ENCODE results near the gene CHMP6.

Gene CHMP6

DNA sequence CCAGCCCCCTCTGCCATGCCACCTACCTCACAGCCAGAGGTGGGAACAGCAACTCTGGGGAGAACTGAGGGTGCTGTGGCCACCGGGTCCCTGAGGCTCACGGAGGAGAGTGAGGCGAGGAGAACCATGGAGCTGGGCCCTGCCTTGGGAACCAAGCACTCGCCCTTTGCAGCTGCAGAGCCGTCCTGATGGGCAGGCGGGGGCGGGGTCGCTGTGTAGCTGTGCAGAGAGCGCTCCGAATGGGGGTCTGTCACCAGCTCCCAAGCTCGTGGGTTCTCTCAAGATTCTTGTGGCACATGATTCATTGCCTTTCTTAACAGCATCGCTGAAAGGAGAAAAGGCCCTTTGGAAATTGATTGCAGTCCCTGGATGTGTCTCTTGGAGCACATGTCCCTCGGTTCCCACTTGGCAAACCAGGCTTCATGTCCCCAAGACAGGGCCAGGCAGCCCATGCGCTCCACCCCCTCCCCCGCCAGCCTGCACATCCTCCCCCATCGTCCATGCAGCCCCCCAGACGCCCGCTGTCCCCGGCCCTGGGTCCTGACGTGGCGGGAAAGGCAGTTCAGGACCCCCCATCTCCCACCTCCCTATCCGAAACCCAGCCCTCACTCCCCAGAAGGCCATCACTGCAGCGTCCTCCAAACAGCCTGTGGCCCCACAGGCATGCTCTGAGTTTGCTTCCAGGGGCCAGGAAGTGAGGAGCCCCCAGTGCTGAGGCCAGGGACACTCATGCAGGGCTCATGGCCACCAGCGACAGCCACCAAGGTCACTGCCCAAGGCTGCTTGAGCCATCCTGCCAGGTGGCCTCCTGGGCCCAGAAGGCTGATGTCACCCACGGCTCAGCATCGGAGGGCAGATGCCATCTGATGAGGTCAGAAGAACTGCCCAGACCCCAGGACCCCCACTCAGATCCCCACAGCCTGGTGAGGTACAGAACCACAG lies 20.6 kb upstream of the CHMP6 start:
- Histone ChIP-seq H2BK12ac (ENCODE audit: low read length) (peak overlapping the region; percentile 97), H3K23ac (ENCODE audit: low read depth, low read length, poor library complexity) (peak overlapping the region; percentile 91), H3K4ac (ENCODE audit: low read length) (peak overlapping the region; percentile 76), H2AFZ (ENCODE audit: low read length) (peak overlapping the region; percentile 11), H3K18ac (ENCODE audit: low read length) (peak overlapping the region; percentile 39), H4K8ac (ENCODE audit: low read depth, low read length) (peak overlapping the region; percentile 96), H3K9me3 (replicated peaks in 1 of 2; ENCODE audit: control insufficient read depth in 2 of 2, insufficient read depth in 1 of 2, low read depth in 1 of 2, low read length in 2 of 2) (no peaks in the 10 kb centered on the region), H3K4me2 (ENCODE audit: insufficient read depth, low read length, poor library complexity, severe bottlenecking) (no peak overlapping the region), H3K14ac (ENCODE audit: low read length) (peak overlapping the region; percentile 97), H3K27me3 (ENCODE audit: control insufficient read depth in 3 of 3, insufficient read depth in 3 of 3, low read depth in 1 of 3, low read length in 3 of 3) (no peaks in the 10 kb centered on the region), H3K36me3 (replicated peaks in 1 of 2; ENCODE audit: control insufficient read depth in 2 of 2, insufficient read depth in 2 of 2, low read length in 2 of 2) (no peaks in the 10 kb centered on the region), H2AK5ac (ENCODE audit: low read depth, low read length) (peak overlapping the region; percentile 99), H3K27ac (replicated peaks; ENCODE audit: low read length) (no peak overlapping the region), H3K9ac (ENCODE audit: low read depth, low read length, poor library complexity) (peak overlapping the region; percentile 84), H3K4me3 (ENCODE audit: low read length in 2 of 2) (peak overlapping the region in 1 of 2 donors; percentile 0), H4K91ac (ENCODE audit: low read depth, low read length, poor library complexity) (peak overlapping the region; percentile 72), H2BK120ac (ENCODE audit: low read depth, low read length) (no peak overlapping the region), H3K79me1 (ENCODE audit: low read depth, low read length) (peaks cover 3% of the 10 kb centered on the region), H3K4me1 (ENCODE audit: control insufficient read depth in 2 of 2, insufficient read depth in 1 of 2, low read depth in 1 of 2, low read length in 2 of 2) (peaks cover 12 to 13% of the 10 kb centered on the region in 2 donors), H2BK15ac (ENCODE audit: low read length) (peak overlapping the region; percentile 97), H2BK5ac (ENCODE audit: low read length) (peak overlapping the region; percentile 54)
- no CpG with 5 or more reads among the region's 26 CpGs for WGBS, 2 donors (ENCODE audit: extremely low coverage in 2 of 2, insufficient read length in 2 of 2, insufficient replicate concordance in 1 of 2)
- no peak for DNase-seq (ENCODE audit: low spot score)

DNA sequence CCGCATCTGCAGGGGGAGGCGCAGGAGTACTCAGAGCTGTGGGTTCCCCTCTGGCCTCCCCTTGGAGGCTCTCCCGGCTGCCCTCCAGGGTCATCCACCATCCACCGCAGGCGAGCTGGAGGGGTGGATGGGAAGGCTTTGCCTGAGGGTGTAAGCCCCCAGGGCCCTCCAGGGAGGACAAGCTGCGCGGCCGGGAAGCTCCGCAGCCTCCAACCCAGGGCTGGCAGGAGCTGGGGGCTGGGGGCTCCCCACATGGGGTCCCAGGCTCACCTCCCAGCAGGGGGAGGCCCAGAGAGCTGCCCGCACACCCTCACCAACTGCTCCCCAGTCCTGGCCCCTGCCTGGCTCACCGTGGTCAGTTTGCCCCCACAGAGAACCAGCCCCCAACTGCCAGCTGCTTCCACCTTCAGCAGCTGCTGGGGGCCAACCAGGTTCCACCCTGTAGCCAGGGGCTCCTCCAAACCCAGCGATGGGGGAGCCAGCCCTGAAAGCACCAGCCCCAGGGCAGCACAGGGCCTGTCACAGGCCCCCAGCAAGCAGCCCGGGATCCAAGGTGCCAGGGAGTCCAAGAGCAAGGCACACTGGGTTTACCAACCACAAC lies 19.8 kb upstream of the CHMP6 start:
- Histone ChIP-seq H2BK12ac (ENCODE audit: low read length) (no peak overlapping the region), H2AK5ac (ENCODE audit: low read depth, low read length) (peak overlapping the region; percentile 99), H3K9me3 (replicated peaks in 1 of 2; ENCODE audit: control insufficient read depth in 2 of 2, insufficient read depth in 1 of 2, low read depth in 1 of 2, low read length in 2 of 2) (no peaks in the 10 kb centered on the region), H3K4me2 (ENCODE audit: insufficient read depth, low read length, poor library complexity, severe bottlenecking) (no peak overlapping the region), H3K36me3 (replicated peaks in 1 of 2; ENCODE audit: control insufficient read depth in 2 of 2, insufficient read depth in 2 of 2, low read length in 2 of 2) (no peaks in the 10 kb centered on the region), H3K79me1 (ENCODE audit: low read depth, low read length) (peaks cover 3% of the 10 kb centered on the region), H3K18ac (ENCODE audit: low read length) (peak overlapping the region; percentile 38), H4K8ac (ENCODE audit: low read depth, low read length) (peak overlapping the region; percentile 65), H3K14ac (ENCODE audit: low read length) (peak overlapping the region; percentile 63), H2AFZ (ENCODE audit: low read length) (no peak overlapping the region), H3K4ac (ENCODE audit: low read length) (no peak overlapping the region), H4K91ac (ENCODE audit: low read depth, low read length, poor library complexity) (peak overlapping the region; percentile 64), H3K23ac (ENCODE audit: low read depth, low read length, poor library complexity) (peak overlapping the region; percentile 83), H2BK5ac (ENCODE audit: low read length) (peak overlapping the region; percentile 54), H3K27me3 (ENCODE audit: control insufficient read depth in 3 of 3, insufficient read depth in 3 of 3, low read depth in 1 of 3, low read length in 3 of 3) (no peaks in the 10 kb centered on the region), H3K27ac (replicated peaks; ENCODE audit: low read length) (no peak overlapping the region), H3K9ac (ENCODE audit: low read depth, low read length, poor library complexity) (no peak overlapping the region), H2BK15ac (ENCODE audit: low read length) (peak overlapping the region; percentile 97), H3K4me1 (ENCODE audit: control insufficient read depth in 2 of 2, insufficient read depth in 1 of 2, low read depth in 1 of 2, low read length in 2 of 2) (peaks cover 12 to 13% of the 10 kb centered on the region in 2 donors), H2BK120ac (ENCODE audit: low read depth, low read length) (no peak overlapping the region), H3K4me3 (ENCODE audit: low read length in 2 of 2) (no peak overlapping the region)
- no CpG with 5 or more reads among the region's 13 CpGs for WGBS, 2 donors (ENCODE audit: extremely low coverage in 2 of 2, insufficient read length in 2 of 2, insufficient replicate concordance in 1 of 2)
- no peak for DNase-seq (ENCODE audit: low spot score)

- no peaks in the 10 kb centered on the region for H3K36me3 ChIP-seq (replicated peaks in 1 of 2; ENCODE audit: control insufficient read depth in 2 of 2, insufficient read depth in 2 of 2, low read length in 2 of 2)
Observed at GRCh38 chr17:80976701-80977100, 14.9 kb upstream of the CHMP6 start.

DNA sequence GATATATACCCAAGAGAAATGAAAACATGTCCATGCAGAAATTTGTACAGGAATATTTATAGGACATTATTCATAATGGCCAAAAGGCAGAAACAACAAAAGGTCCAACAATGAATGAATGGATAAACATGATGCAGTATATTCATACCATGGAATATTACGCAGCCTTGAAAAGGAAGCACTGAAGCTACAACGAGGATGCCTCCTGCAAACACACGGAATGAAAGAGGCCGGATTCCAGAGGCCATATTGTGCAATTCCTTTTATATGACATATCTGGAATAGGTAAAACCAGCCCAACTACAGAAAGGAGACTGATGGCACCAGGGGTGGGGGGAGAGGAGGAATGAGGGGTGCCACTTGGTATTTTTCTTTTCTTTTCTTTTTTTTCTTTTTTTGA lies 14.5 kb upstream of the CHMP6 start:
- DNase-seq (ENCODE audit: low spot score), result no peak
- no peaks in the 10 kb centered on the region for H3K79me1 ChIP-seq (ENCODE audit: low read depth, low read length)
- WGBS, 2 donors (ENCODE audit: extremely low coverage in 2 of 2, insufficient read length in 2 of 2, insufficient replicate concordance in 1 of 2), result no CpG with 5 or more reads among the region's 4 CpGs
- no peaks in the 10 kb centered on the region for H3K36me3 ChIP-seq (replicated peaks in 1 of 2; ENCODE audit: control insufficient read depth in 2 of 2, insufficient read depth in 2 of 2, low read length in 2 of 2)
- H4K8ac ChIP-seq (ENCODE audit: low read depth, low read length), result no peak overlapping the region
- no peak overlapping the region for H2BK12ac ChIP-seq (ENCODE audit: low read length)
- no peak overlapping the region for H2BK15ac ChIP-seq (ENCODE audit: low read length)
- H3K4me2 ChIP-seq (ENCODE audit: insufficient read depth, low read length, poor library complexity, severe bottlenecking), result no peak overlapping the region
- peaks cover 0 to 7% (median 2%) of the 10 kb centered on the region in 3 experiments for H3K27me3 ChIP-seq (ENCODE audit: control insufficient read depth in 3 of 3, insufficient read depth in 3 of 3, low read depth in 1 of 3, low read length in 3 of 3)
- H4K91ac ChIP-seq (ENCODE audit: low read depth, low read length, poor library complexity), result no peak overlapping the region
- no peak overlapping the region for H3K4ac ChIP-seq (ENCODE audit: low read length)
- H3K9ac ChIP-seq (ENCODE audit: low read depth, low read length, poor library complexity), result no peak overlapping the region
- no peak overlapping the region for H3K4me3 ChIP-seq (ENCODE audit: low read length in 2 of 2)
- no peak overlapping the region for H3K23ac ChIP-seq (ENCODE audit: low read depth, low read length, poor library complexity)
- H3K18ac ChIP-seq (ENCODE audit: low read length), result no peak overlapping the region
- peaks cover 0 to 3% of the 10 kb centered on the region in 2 donors for H3K4me1 ChIP-seq (ENCODE audit: control insufficient read depth in 2 of 2, insufficient read depth in 1 of 2, low read depth in 1 of 2, low read length in 2 of 2)
- no peak overlapping the region for H3K27ac ChIP-seq (replicated peaks; ENCODE audit: low read length)
- H3K14ac ChIP-seq (ENCODE audit: low read length), result no peak overlapping the region
- no peak overlapping the region for H2BK5ac ChIP-seq (ENCODE audit: low read length)
- no peak overlapping the region for H2BK120ac ChIP-seq (ENCODE audit: low read depth, low read length)
- no peak overlapping the region for H2AK5ac ChIP-seq (ENCODE audit: low read depth, low read length)
- peaks cover 0 to 2% of the 10 kb centered on the region in 2 donors for H3K9me3 ChIP-seq (replicated peaks in 1 of 2; ENCODE audit: control insufficient read depth in 2 of 2, insufficient read depth in 1 of 2, low read depth in 1 of 2, low read length in 2 of 2)
- no peak overlapping the region for H2AFZ ChIP-seq (ENCODE audit: low read length)

More at GRCh38 chr17:80976701-80977100, 14.9 kb upstream of the CHMP6 start:
- Histone ChIP-seq H4K91ac (ENCODE audit: low read depth, low read length, poor library complexity) (no peak overlapping the region), H2BK120ac (ENCODE audit: low read depth, low read length) (no peak overlapping the region), H4K8ac (ENCODE audit: low read depth, low read length) (no peak overlapping the region), H3K9ac (ENCODE audit: low read depth, low read length, poor library complexity) (no peak overlapping the region), H3K27ac (replicated peaks; ENCODE audit: low read length) (no peak overlapping the region), H2AFZ (ENCODE audit: low read length) (no peak overlapping the region), H3K14ac (ENCODE audit: low read length) (no peak overlapping the region), H2BK15ac (ENCODE audit: low read length) (no peak overlapping the region), H2BK12ac (ENCODE audit: low read length) (no peak overlapping the region), H3K9me3 (replicated peaks in 1 of 2; ENCODE audit: control insufficient read depth in 2 of 2, insufficient read depth in 1 of 2, low read depth in 1 of 2, low read length in 2 of 2) (no peaks in the 10 kb centered on the region), H3K4ac (ENCODE audit: low read length) (no peak overlapping the region), H3K4me2 (ENCODE audit: insufficient read depth, low read length, poor library complexity, severe bottlenecking) (no peak overlapping the region), H2BK5ac (ENCODE audit: low read length) (no peak overlapping the region), H3K4me1 (ENCODE audit: control insufficient read depth in 2 of 2, insufficient read depth in 1 of 2, low read depth in 1 of 2, low read length in 2 of 2) (peaks cover 0 to 3% of the 10 kb centered on the region in 2 donors), H3K27me3 (ENCODE audit: control insufficient read depth in 3 of 3, insufficient read depth in 3 of 3, low read depth in 1 of 3, low read length in 3 of 3) (peaks cover 0 to 4% (median 2%) of the 10 kb centered on the region in 3 experiments), H3K18ac (ENCODE audit: low read length) (no peak overlapping the region), H3K4me3 (ENCODE audit: low read length in 2 of 2) (no peak overlapping the region), H2AK5ac (ENCODE audit: low read depth, low read length) (no peak overlapping the region), H3K79me1 (ENCODE audit: low read depth, low read length) (no peaks in the 10 kb centered on the region), H3K23ac (ENCODE audit: low read depth, low read length, poor library complexity) (no peak overlapping the region)
- DNase-seq (ENCODE audit: low spot score), result no peak
- no CpG with 5 or more reads among the region's 3 CpGs for WGBS, 2 donors (ENCODE audit: extremely low coverage in 2 of 2, insufficient read length in 2 of 2, insufficient replicate concordance in 1 of 2)
